ENCODE measurements around the gene NID1.

- TF ChIP-seq EZH2phosphoT487 (IDR thresholded peaks at IDR 0.05; ENCODE audit: insufficient read depth, low read depth) (no peak), EZH2 (IDR thresholded peaks at IDR 0.05; ENCODE audit: insufficient read depth, poor library complexity, severe bottlenecking) (no peak)
Observed at GRCh38 chr1:236029428-236029940, 35.4 kb downstream of the NID1 start.
